ENCODE data around the gene ALAS1.
A peak's percentile ranks its signal among the peaks of the same experiment; 100 is the strongest.

Gene ALAS1

DNA sequence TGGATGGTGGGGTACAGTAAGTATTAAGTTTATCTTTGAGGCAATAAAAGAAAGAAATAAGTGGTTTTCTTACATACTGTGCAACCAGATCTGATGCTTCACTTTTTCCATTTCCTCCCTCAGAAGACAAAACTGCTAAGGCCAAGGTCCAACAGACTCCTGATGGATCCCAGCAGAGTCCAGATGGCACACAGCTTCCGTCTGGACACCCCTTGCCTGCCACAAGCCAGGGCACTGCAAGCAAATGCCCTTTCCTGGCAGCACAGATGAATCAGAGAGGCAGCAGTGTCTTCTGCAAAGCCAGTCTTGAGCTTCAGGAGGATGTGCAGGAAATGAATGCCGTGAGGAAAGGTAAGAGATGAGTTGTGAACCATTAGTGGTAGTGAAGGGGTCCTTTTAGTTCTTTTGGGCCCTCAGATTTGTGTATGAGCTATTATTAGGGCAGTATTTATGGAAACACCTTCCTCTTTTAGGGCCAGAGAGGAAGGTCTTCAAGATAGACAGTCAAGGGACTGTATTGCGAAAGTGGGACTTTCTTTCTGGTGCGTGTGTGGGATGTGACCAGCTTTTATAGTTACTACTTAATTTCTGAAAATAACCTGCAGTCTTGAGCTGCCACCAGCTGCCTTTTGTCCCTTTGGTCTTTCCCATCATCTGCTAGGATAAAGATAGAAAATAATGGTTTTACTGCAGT, 4.6 kb downstream of the ALAS1 start:
- DNase-seq: no peak

- DNase-seq: no peak
Measured at GRCh38 chr3:52203701-52204100, 5.7 kb downstream of the ALAS1 start.

- DNase-seq: no peak
Measured at GRCh38 chr3:52204337-52205073, 6.5 kb downstream of the ALAS1 start.

DNA sequence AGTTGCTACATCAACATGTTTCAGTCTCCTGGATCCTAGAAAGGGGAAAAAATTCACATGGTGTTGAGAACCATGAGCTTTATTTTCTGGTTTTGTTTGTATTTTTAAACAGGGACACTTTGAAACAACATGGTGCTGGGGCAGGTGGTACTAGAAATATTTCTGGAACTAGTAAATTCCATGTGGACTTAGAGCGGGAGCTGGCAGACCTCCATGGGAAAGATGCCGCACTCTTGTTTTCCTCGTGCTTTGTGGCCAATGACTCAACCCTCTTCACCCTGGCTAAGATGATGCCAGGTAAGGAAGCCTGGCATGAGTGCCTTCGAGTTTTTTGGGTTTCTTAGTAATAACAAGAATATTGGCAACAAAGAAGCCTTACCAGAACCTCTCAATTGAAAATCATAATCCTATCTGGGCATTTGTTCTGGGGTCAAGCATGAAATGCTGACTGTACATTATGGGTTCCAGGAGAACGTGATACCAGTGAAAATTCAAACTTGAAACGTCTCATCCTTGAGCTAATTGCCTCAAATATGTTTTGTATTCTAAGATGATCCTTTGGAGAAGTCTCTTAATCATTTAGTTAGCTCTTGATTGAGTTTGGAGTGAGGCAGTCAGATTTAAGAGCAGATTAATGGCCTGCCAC, 7.9 kb downstream of the ALAS1 start:
- DNase-seq: no peak

DNA sequence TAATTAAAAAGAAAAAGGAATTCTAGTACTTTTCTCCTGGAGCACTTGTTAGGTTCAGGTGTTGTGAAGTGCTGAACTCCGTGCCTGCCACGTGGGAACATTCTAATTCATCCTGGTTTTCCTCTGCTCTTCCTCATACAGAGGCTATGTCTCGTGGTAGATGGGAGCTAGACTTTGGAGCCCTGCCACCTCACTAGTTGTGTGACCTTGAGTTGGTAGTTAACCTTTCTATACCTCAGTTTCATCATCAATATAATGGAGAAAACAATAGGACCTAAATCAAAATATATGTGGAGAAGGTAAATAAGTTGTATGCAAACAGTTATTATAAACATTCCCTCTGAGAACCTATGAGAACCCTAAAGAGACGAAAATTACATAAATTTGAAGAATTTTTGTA, 10.6 kb downstream of the ALAS1 start:
- DNase-seq: no peak

DNA sequence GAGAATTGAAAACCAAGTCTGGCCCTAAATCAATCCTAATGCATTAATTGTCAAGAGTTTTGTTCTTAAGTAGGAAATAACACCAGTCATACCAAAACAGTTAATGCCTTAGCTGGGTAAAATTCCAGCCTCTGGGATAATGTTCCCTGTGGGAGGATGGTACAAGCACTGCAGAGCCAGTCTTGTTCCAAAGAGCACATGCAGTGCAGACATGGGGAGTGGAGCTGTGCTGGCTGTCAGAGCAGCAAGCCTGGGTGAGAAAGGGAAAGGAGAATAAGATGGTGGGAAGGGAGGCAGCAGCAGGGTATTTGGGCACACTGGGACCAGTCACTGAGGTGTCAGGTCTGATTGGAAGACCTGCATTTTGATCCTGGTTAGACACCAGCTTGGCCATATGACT, 12.1 kb downstream of the ALAS1 start:
- DNase-seq: no peak

GRCh38 chr3:52210550-52211046, 12.6 kb downstream of the ALAS1 start:
- DNase-seq: no peak

- no peak for DNase-seq
Measured at GRCh38 chr3:52211268-52211891, 13.4 kb downstream of the ALAS1 start.

DNA sequence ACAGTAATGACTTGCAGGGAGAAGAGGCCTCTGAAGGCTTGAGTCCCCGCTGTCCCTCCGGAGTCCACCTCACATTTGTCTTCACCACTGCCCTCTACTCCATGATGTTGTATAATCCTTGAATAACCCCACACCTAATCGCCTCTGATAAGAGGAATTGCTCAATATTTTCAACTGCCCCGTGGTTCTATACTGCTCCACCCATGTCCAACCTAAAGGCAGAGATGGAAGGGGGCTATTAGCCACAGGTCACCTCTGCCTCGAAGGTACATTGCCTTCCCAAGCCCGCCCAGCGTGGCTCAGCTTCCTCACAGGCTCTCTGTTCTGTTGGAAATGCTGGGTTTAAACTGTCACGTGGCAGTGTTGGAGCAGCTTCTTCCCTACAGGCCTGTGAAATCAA, 15.0 kb downstream of the ALAS1 start:
- no peak for DNase-seq

GRCh38 chr3:52213901-52214300, 15.9 kb downstream of the ALAS1 start:
- DNase-seq: no peak

GRCh38 chr3:52215351-52215750, 17.4 kb downstream of the ALAS1 start:
- DNase-seq: no peak

DNA sequence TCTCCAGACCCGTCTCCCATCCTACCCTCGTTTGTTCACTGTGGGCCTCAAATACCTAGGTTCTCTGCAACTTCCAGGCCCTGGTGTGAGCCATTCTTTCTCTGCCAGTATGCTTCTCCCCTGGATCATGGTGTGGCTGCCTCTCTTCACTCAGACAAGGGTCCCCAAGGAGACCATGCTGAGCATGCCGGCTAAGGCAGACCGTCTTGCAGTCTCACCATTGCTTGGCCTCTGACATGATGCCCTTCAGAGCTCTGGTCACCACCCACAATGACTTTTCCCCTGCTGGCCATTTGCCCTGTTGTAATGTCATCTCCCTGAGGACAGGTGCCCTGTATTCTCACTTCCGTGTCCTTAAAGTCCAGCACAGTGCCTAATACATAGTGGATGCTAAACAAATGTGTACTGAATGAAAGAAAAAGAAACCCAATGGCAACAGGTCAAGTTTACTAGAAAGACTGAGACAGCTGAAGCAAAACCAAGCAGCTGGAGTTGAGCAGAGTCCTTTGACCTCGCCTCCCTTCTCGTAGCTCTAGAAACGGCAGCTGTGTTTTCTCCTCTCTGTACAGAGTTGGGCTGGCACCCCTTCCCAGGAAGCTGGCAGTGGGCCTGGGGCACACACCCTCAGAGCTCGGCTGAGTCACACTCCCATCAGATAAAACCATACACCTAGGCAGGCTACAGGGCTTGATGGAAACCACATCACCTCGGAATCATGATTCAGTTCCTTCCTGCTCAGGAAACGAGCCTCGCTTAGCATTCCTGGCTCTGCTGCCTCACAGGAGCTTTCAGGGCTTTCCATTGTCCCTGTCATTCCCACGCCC, 18.8 kb downstream of the ALAS1 start:
- DNase-seq: peak in 1 of 2 experiments; percentile 6

- no peak for DNase-seq
Measured at GRCh38 chr3:52217409-52217805, 19.4 kb downstream of the ALAS1 start.

DNA sequence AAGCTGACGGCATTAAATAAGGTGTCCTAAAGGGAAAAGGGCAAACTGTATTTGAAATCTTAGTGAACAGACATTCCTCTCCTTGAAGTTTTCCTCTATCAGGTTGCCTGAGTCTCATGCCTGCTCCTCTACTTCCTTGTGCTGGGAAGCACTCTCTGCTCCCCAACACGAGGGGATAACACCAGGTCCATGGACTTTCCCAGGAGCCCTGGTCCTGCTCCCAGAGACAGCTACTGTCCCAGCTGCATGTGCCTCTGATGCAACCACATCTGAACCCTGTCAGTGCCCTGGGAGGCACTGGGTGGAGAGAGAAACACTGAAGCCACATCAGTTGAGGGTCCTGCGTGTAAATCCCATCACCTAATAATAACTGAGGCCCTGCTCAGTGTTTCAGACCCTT, 20.1 kb downstream of the ALAS1 start:
- no peak for DNase-seq

DNA sequence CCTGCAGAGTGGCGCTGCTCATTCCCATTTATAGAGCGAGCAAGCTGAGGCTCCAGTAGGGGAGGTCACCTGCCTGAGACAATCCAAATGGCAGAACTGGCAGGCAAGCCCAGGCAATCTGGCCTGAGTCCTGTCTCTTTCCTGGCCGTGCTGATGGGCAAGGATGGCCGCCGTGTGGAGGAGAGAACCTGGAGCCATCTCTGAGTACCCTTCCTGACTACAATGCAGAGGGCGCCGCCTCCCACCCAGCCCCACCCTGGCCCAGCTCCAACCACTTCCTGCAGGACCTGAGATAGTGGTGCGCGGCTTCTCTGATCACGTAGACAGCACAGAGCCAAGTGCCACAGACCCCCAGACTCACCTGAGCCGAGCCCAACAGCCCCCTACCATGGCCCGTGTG, 20.5 kb downstream of the ALAS1 start:
- no peak for DNase-seq

DNA sequence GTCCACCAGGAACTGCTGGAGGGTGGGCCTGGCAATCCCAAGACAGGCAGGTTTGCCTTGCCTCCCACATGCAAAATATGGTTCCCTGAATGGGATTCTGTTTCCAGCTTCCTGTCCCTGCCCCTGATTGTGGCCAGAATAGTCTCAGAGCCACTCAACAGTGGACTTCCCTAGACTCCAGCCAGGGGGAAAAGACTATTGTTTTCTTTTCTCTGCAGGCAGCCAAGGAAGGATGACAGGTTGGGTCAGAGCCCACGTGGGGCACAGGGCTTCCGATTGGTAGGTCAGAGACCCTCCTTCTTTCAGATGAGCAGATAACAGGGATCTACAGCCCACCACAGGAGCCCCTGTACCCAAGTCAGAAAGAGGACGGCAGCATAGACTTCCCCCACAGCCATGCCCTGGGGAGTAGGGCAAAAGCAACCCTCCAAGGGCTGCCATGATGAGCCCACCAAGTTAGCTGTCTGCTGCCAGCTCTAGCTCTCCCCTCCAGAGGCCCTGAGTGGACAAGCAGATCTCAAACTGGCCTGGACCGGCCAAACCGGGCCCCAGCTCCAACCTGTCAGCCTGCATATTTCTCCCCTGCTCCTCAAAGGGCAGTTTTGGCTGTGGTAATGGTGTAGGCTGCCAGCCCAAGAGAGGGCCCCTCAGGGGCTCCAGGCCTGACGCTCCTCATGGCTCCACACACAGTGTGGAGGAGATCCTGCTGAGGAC, 21.1 kb downstream of the ALAS1 start:
- DNase-seq: no peak

DNA sequence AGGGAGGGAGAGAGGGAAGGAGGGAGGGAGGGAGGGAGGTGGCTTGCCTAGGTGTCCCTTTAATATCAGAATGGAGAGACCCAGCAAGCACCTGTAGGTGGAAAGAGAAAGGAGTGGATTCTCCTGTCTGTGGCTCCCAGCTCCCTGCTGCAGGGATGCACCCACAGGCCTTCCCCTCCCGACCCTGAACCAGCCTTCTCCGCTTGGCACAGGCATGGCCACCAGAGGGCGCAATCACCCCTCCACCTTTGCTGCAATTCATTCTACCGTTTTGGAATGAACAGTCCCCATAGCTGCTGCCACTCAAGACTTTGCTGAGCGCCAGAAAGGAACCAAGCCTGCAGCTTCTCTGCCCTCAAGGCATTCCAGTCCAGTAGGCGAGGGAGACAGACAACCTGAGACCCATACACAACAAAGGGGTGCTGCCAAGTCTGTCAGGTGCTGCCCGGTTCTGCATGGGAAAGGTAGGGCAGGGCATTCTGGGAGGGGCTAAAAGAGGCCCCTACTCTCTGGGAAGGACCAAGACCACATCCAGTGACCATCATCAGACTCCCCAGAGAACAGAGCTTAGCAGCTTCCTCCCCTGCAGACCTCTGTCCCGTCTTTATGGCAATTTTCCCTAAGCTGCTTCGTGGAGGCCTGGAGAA, 22.5 kb downstream of the ALAS1 start:
- DNase-seq: peak; percentile 25 to 73

GRCh38 chr3:52221141-52221562, 23.2 kb downstream of the ALAS1 start:
- no peak for DNase-seq

DNA sequence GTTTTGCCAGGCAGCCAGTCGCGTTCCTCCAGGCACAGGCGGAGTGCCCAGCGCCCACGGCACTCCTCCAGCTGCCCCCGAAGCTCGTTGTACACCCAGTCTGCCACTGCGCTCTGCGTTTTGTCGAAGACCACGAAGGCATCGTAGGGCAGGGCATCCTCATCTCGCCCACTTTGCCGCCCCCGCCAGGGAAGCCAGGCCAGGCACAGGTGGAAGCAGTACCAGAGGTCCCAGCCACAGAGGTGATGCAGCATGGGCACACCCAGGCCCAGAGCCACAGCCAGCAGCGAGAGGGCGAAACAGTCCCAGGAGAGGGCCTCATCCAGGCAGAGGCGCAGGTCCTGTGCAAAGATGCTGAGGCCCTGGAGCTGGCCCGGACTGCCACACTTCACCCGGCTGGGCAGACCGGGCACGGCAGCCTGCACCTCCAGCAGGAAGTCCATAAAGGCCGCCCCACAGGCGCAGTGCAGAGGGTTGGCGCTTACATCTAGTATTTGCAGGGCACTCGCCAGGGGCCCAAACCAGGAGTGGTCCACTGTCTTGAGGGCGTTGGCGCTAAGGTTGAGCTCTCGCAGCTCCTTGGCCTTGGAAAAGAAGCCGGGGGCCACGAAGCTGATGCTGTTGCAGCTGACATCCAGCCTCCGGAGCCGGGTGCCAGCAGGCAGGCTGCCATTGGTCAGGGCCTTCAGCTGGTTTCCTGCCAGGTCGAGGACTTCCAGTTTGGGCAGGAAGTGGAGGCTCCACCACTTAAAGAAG, 23.8 kb downstream of the ALAS1 start:
- DNase-seq: no peak

All from NCI-H446 (cell line).